Fibroblast of lung (primary cell): ENCODE data around the gene M6PR. TPM values are rescaled to one million over a fixed set of nuclear protein-coding genes. Genes with fewer than 3 reads are reported as not detected.
"Not testable (repeated sequence)": the region's sequence is repeated elsewhere in the genome, so short reads cannot be mapped to it uniquely, and the experiment has no call there.

Experiments
- DNase-seq, 2 donors: peaks; one replicate each; pipeline versions ENCODE4 v3.0.0 to v3.0.0-alpha.2; 2010; ENCODE audit warnings: low read depth in 2 of 2
- H2AFZ ChIP-seq: 2 replicates; pipeline ENCODE4 v1.5.1; 2012; ENCODE audit warnings: low read length, control low read depth, inconsistent platforms
- H3K27ac ChIP-seq: 2 replicates; pipeline ENCODE4 v1.5.1; 2011; ENCODE audit warnings: low read length, control low read depth; ENCODE audit not compliant: insufficient read depth
- H3K27me3 ChIP-seq: 2 replicates; pipeline ENCODE4 v1.5.1; 2011; ENCODE audit warnings: mild to moderate bottlenecking, low read length; ENCODE audit not compliant: control insufficient read depth, insufficient read depth
- H3K36me3 ChIP-seq: 2 replicates; pipeline ENCODE4 v1.5.1; 2011; ENCODE audit warnings: low read length; ENCODE audit not compliant: control insufficient read depth, insufficient read depth
- H3K4me1 ChIP-seq: 2 replicates; pipeline ENCODE4 v1.5.1; 2011; ENCODE audit warnings: low read length; ENCODE audit not compliant: control insufficient read depth, insufficient read depth; ENCODE audit errors: extremely low read depth
- H3K4me2 ChIP-seq: 2 replicates; pipeline ENCODE4 v1.5.1; 2011; ENCODE audit warnings: low read length, control low read depth; ENCODE audit not compliant: insufficient read depth; ENCODE audit errors: extremely low read depth
- H3K4me3 ChIP-seq, 4 experiments: fragments of 200-600 bp in 1 of 4; sonication (generic) in 1 of 4; replicated peaks in 1 of 4; 2 replicates each; pipeline ENCODE4 v1.5.1; 2011 to 2016; ENCODE audit warnings: low read length in 4 of 4, low read depth in 3 of 4, mild to moderate bottlenecking in 3 of 4, control low read depth in 2 of 4, inconsistent platforms in 1 of 4, mixed read lengths in 1 of 4; ENCODE audit not compliant: insufficient read depth in 1 of 4; ENCODE audit errors: control extremely low read depth in 1 of 4
- H3K79me2 ChIP-seq: 2 replicates; pipeline ENCODE4 v1.5.1; 2012; ENCODE audit warnings: mild to moderate bottlenecking, low read length, inconsistent platforms; ENCODE audit not compliant: control insufficient read depth, insufficient read depth
- H3K9ac ChIP-seq: 2 replicates; pipeline ENCODE4 v1.5.1; 2011; ENCODE audit warnings: mild to moderate bottlenecking, low read length, control low read depth; ENCODE audit not compliant: insufficient read depth
- H3K9me3 ChIP-seq: 2 replicates; pipeline ENCODE4 v1.5.1; 2012; ENCODE audit warnings: low read depth, low read length; ENCODE audit not compliant: control insufficient read depth, insufficient read depth
- H4K20me1 ChIP-seq: 2 replicates; pipeline ENCODE4 v1.5.1; 2011; ENCODE audit warnings: low read length; ENCODE audit not compliant: control insufficient read depth, insufficient read depth; ENCODE audit errors: extremely low read depth
- CTCF ChIP-seq, 2 donors: IDR thresholded peaks in 1 of 2; conservative IDR thresholded peaks in 1 of 2; 1 replicate in 1 of 2; 2 replicates in 1 of 2; pipeline ENCODE4 v1.5.1; 2011 to 2012; ENCODE audit warnings: low read length in 2 of 2, control low read depth in 1 of 2, inconsistent platforms in 1 of 2, low read depth in 1 of 2, mild to moderate bottlenecking in 1 of 2
- EZH2 ChIP-seq: IDR thresholded peaks from 2 replicates; pipeline ENCODE4 v1.5.1; 2012; ENCODE audit warnings: low read length, control low read depth, mild to moderate bottlenecking; ENCODE audit errors: missing control alignments
- polyA plus RNA-seq, 2 donors: library from polyadenylated mRNA; depleted of rRNA in 1 of 2; stranded (reverse) in 1 of 2; unstranded in 1 of 2; fragments of >200 nt; gene quantifications; 2 replicates each; pipeline ENCODE4 v1.2.1, GENCODE V29; 2011 to 2012; ENCODE audit warnings: missing spikeins in 1 of 2
- total RNA-seq: library from RNA; depleted of rRNA; stranded (reverse); fragments of >200 nt; gene quantifications from 2 replicates; pipeline ENCODE4 v1.2.1, GENCODE V29; 2014

The M6PR gene
- total and polyA plus RNA-seq, 2 donors (not counting 1 experiment from before 2014, with no cell fraction given): 102 to 292 TPM

GRCh38 chr12:8903646-8904045 is 45.8 kb downstream of the M6PR start:
- H3K79me2 ChIP-seq: no peaks in the 10 kb centered on the region
- H3K4me3 ChIP-seq: no peak overlapping the region
- no peak overlapping the region for H2AFZ ChIP-seq
- no peaks in the 10 kb centered on the region for H3K27me3 ChIP-seq
- no peaks in the 10 kb centered on the region for H3K4me1 ChIP-seq
- DNase-seq: no peak
- H3K9ac ChIP-seq: no peak overlapping the region
- TF ChIP-seq EZH2: no peak
- TF ChIP-seq CTCF (conservative IDR thresholded peaks at IDR 0.05 in 1 of 2, IDR thresholded peaks at IDR 0.05 in 1 of 2; ENCODE audit: low read depth in 1 of 2, low read length in 2 of 2): no peak
- H4K20me1 ChIP-seq: no peaks in the 10 kb centered on the region
- no peaks in the 10 kb centered on the region for H3K9me3 ChIP-seq
- no peaks in the 10 kb centered on the region for H3K36me3 ChIP-seq
- no peak overlapping the region for H3K4me2 ChIP-seq
- no peak overlapping the region for H3K27ac ChIP-seq

GRCh38 chr12:8902703-8903102 is 46.7 kb downstream of the M6PR start:
- not testable (repeated sequence) for H3K4me2 ChIP-seq, H3K36me3 ChIP-seq, H3K79me2 ChIP-seq, H3K27ac ChIP-seq, H4K20me1 ChIP-seq, H3K4me3 ChIP-seq, H3K9ac ChIP-seq, H3K27me3 ChIP-seq, H3K4me1 ChIP-seq, H2AFZ ChIP-seq, H3K9me3 ChIP-seq, DNase-seq

- H3K4me1 ChIP-seq: no peaks in the 10 kb centered on the region
- no peak overlapping the region for H3K9ac ChIP-seq
- H3K9me3 ChIP-seq: no peaks in the 10 kb centered on the region
- no peak for DNase-seq
- H4K20me1 ChIP-seq: no peaks in the 10 kb centered on the region
- no peak overlapping the region for H3K4me2 ChIP-seq
- no peak overlapping the region for H2AFZ ChIP-seq
- no peaks in the 10 kb centered on the region for H3K79me2 ChIP-seq
- TF ChIP-seq CTCF (conservative IDR thresholded peaks at IDR 0.05 in 1 of 2, IDR thresholded peaks at IDR 0.05 in 1 of 2; ENCODE audit: low read depth in 1 of 2, low read length in 2 of 2) (no peak), EZH2 (no peak)
- H3K27me3 ChIP-seq: no peaks in the 10 kb centered on the region
- no peak overlapping the region for H3K27ac ChIP-seq
- no peak overlapping the region for H3K4me3 ChIP-seq
- H3K36me3 ChIP-seq: no peaks in the 10 kb centered on the region
Observed at GRCh38 chr12:8899830-8900229, 49.6 kb downstream of the M6PR start.

GRCh38 chr12:8897081-8897480 is 52.4 kb downstream of the M6PR start:
- Histone ChIP-seq H2AFZ (no peak overlapping the region), H3K27ac (no peak overlapping the region), H3K27me3 (no peaks in the 10 kb centered on the region), H3K4me2 (no peak overlapping the region), H3K36me3 (no peaks in the 10 kb centered on the region), H4K20me1 (no peaks in the 10 kb centered on the region), H3K4me3 (no peak overlapping the region), H3K4me1 (no peaks in the 10 kb centered on the region), H3K9me3 (no peaks in the 10 kb centered on the region), H3K79me2 (no peaks in the 10 kb centered on the region), H3K9ac (no peak overlapping the region)
- DNase-seq: no peak
- TF ChIP-seq EZH2: no peak
- no peak for TF ChIP-seq CTCF (conservative IDR thresholded peaks at IDR 0.05 in 1 of 2, IDR thresholded peaks at IDR 0.05 in 1 of 2; ENCODE audit: low read depth in 1 of 2, low read length in 2 of 2)
